Stomach smooth muscle (tissue), 2 donors: ENCODE measurements around the gene ABHD14A.

Source experiments
- H3K27ac ChIP-seq: one replicate; pipeline ENCODE4 v1.7.0; 2013; ENCODE audit warnings: mild to moderate bottlenecking, low read length, inconsistent platforms
- H3K27me3 ChIP-seq, 2 donors: one replicate each; pipeline ENCODE4 v1.7.0; 2013; ENCODE audit warnings: low read length in 2 of 2; ENCODE audit not compliant: insufficient read depth in 2 of 2, control insufficient read depth in 1 of 2
- H3K36me3 ChIP-seq, 2 donors: one replicate each; pipeline ENCODE4 v1.7.0; 2013; ENCODE audit warnings: low read length in 2 of 2; ENCODE audit not compliant: control insufficient read depth in 2 of 2, insufficient read depth in 2 of 2
- H3K4me1 ChIP-seq: one replicate; pipeline ENCODE4 v1.7.0; 2013; ENCODE audit warnings: low read length; ENCODE audit not compliant: control insufficient read depth, insufficient read depth
- H3K4me3 ChIP-seq, 2 donors: one replicate each; pipeline ENCODE4 v1.7.0; 2013; ENCODE audit warnings: low read length in 2 of 2
- H3K9ac ChIP-seq, 2 donors: one replicate each; pipeline ENCODE4 v1.7.0; 2013; ENCODE audit warnings: low read length in 2 of 2, mild to moderate bottlenecking in 1 of 2
- H3K9me3 ChIP-seq, 2 donors: one replicate each; pipeline ENCODE4 v1.7.0; 2013; ENCODE audit warnings: low read length in 2 of 2; ENCODE audit not compliant: control insufficient read depth in 2 of 2
- donor health status: healthy.
- donor health status: Pancreatic carcinoma.

ABHD14A gene

DNA sequence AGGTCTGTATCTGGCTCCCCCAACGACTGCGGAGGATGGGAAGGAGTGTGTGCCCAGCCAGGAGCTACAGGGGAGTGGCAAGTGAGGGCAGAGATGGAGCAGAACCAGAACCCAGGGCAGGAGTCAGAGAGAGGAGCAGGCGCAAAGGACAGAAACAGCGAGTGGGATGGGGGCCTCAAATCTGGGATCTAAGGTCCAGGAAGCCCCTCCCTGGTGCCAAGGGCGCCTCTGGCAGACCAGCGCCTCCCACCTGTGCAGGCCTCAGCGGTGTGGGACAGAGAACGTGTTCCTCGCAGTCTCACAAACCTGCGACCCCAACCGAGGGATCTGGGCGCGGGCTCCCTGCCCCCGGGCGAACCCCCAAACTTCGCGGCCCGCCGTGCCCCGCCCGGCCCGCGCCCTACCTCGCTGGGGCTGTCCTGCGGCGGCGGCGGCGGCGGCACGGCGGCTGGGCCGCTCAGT is 7.9 kb upstream of the ABHD14A start:
- Histone ChIP-seq H3K4me1 (peaks cover 37% of the 10 kb centered on the region), H3K27me3 (no peaks in the 10 kb centered on the region), H3K27ac (peak overlapping the region; percentile 76), H3K9me3 (no peaks in the 10 kb centered on the region), H3K9ac (peak overlapping the region; percentile 80 to 94), H3K36me3 (peaks cover 0 to 2% of the 10 kb centered on the region in 2 donors), H3K4me3 (peak overlapping the region; percentile 84 to 93)

DNA sequence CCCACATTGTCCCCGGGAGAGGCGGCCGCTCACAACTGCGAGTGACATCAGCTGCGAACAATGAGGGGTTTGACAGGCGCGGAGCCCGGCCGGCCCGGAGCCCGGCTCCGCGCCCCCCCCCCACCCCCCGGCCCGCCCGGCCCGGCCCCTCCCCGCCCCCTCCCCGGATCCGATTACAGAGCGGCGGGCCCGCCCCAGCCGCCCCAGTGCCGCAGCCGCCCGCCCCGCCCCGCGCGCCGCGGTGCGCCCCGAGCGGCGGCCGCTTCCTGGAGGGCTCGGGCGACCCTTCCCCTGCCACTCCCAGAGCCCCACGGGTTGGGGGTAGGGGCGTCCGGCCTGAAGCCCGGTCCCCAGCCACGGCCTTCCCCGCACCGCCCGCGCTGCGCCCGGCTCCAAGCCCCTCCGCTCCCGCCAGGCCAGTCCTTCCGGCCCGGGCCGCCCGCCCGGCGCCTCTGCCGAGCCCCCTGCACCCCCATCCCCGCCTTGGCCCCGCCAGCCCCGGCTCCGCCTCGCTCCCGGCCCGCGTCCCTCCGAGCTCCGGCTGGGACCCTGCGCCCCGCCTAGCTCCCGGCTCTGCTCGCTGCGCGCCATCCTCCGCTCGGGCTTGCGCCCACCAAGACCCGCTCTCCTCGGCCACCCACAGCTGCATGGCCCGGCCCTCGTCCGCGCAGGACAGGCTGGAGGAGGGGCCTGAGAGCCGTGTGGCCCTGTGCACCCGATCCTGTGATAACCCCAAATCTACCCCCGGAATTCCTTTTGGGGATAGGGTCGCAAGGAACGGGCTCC is 7.3 kb upstream of the ABHD14A start, which contains the start of gene PCBP4:
PCBP4 (minus strand) TSS at position 71 of the 786 bp plus-strand sequence. CDS start 6,214 bp downstream, outside the sequence.
- H3K27ac ChIP-seq: peak within 1 kb of the TSS; percentile 85
- H3K4me3 ChIP-seq: peak within 1 kb of the TSS; percentile 84 to 93
- peak within 1 kb of the TSS; percentile 80 to 94 for H3K9ac ChIP-seq
- no peaks in the 10 kb centered on the region for H3K9me3 ChIP-seq
- peaks cover 37% of the 10 kb centered on the region for H3K4me1 ChIP-seq
- H3K36me3 ChIP-seq: peaks cover 0 to 2% of the 10 kb centered on the region in 2 donors
- H3K27me3 ChIP-seq: no peaks in the 10 kb centered on the region

DNA sequence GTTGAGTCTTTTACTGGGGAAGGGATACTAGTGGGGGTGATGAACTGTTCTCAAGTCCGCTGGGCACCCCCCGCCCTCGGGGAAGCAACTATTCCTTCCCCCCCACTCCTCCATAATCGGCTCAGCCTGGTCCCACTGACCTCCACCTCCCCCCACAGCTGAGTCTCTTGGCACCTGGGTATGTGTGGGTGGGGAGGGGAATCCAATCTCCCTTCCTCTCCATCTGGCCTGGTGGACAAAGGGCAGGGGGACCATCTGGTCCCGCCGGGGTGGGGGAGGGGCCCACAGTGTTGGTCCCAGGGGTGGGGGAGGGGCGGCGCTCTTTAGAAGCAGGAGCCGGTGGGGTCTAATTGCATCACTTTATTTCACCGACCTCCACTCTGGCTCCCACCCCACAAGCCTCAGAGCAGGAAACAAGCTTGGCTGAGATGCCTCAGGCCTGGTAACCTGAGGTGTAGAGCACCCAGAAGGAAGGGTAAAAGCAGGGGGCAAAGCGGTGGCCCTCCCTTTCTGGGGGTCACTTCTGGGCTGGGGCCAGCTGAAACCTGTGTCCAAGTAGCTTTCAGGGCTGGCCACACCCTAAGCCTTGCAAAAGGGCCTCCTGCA is 6.6 kb upstream of the ABHD14A start:
- Histone ChIP-seq H3K27me3 (no peaks in the 10 kb centered on the region), H3K4me3 (peak overlapping the region; percentile 71 to 77), H3K9me3 (no peaks in the 10 kb centered on the region), H3K27ac (peak overlapping the region; percentile 85), H3K9ac (peak overlapping the region; percentile 71 to 76), H3K4me1 (peaks cover 37% of the 10 kb centered on the region), H3K36me3 (no peaks in the 10 kb centered on the region)

DNA sequence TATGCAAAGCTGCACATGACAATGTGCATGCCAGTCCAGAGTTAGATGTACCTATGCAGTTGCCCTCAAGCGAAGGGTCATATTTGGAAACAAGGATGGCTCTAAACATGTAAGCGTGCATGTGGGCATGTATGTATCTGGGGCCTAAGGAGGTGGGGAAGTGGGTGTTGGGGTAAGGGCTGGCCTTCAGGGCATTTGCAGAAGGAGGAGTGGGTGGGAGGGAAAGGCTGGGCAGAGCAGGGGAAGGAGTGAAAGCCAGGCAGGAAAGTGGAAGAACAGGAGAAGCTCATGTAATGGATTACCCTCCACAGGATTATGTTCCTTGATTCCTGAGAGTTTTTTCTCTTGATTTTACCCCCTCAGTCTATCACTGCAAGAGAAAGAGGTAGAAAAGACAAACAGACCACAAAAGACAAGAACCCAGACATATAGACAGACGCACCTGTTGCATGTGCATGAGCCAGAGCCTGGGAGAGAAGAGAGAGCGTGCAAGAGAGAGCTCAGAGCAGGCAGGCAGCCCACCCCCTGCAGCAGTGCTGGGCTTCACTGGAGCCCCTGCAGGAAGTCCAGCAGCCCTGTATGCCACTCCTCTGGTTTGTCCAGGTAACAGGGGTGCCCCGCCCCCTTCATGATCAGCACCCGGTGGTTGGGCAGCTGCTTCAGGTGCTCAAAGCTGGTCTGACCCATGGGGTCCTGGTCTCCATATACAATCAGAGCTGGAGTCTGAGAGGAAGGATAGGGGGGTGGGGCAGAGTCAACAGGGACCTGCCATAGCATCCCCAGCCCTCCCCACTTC is 5.8 kb upstream of the ABHD14A start:
- Histone ChIP-seq H3K27me3 (no peaks in the 10 kb centered on the region), H3K36me3 (no peaks in the 10 kb centered on the region), H3K27ac (peak overlapping the region; percentile 31), H3K4me1 (peaks cover 45% of the 10 kb centered on the region), H3K4me3 (no peak overlapping the region), H3K9me3 (no peaks in the 10 kb centered on the region), H3K9ac (no peak overlapping the region)

DNA sequence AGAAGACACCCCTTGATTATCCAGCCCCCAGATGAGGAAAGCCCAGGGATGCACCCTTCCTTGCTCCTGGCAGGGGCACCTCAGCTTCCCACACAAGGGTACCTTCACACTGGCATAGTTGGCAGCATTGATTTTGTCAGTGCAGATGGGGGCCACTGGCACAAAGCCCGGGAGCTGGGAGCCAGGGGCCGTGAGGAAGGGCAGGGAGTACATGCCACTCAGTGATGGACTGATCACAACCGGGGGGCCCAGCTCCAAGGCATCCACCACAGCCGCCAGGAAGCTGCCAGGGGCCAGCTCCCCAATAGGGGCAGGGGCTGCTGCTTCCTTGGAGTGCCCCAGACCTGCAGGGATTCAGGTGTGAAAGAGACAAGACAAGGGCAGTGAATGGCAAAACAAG is 5.0 kb upstream of the ABHD14A start:
- Histone ChIP-seq H3K4me3 (no peak overlapping the region), H3K36me3 (no peaks in the 10 kb centered on the region), H3K9me3 (no peaks in the 10 kb centered on the region), H3K27me3 (no peaks in the 10 kb centered on the region), H3K4me1 (peaks cover 52% of the 10 kb centered on the region), H3K9ac (no peak overlapping the region), H3K27ac (no peak overlapping the region)

DNA sequence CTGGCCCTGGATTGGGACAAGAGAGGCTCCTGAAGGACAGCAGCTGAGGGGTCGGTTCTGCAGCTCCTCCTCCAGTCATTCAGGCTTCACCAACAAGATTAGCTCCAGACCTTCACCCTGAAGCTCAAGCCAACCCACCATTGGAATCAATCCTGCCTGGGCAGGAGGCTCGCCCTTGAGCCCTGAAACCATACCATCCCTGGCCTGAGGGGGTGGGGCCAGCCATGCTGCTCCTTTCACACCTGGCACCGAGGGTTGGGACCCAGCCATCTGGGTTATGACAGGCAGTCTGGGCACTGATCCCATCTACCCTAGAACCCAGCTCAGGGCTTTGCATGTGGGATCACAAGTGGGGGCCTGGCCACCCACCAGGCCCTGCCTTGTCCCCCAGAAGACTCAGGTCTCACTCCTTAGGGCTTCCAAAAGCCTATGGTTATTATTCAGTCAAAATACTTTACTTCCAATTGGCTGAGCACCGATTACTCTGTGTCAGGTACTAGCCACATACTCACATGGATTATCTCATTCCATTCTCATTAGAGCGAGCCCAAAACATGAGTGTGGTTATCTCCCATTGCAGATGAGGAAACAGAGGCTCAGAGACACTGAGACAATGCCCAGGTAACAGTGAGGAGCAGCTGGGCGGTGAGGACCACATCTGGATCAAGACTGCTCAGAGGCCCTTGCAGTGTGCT is 4.1 kb upstream of the ABHD14A start:
- Histone ChIP-seq H3K4me1 (peaks cover 50% of the 10 kb centered on the region), H3K9ac (no peak overlapping the region), H3K27me3 (no peaks in the 10 kb centered on the region), H3K4me3 (no peak overlapping the region), H3K9me3 (no peaks in the 10 kb centered on the region), H3K27ac (no peak overlapping the region), H3K36me3 (no peaks in the 10 kb centered on the region)

DNA sequence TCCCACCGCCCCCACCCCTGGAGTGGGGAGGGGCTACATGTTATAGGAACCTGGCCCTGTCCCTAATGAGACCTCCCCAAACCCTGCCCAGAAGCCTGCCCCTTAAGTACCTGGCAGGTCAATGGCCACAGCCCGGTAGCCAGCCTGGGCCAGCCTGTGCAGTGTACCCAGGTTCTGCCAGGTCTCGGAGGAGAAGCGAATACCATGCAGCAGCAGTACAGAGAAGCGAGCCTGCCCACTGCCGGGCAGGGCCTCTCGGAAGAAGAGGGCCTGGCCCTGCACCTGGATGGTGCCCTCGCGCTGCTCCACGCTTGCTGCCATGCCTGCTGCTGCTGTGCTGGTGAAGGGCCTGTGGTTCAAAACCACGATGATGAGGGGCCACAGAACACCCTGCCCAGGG is 3.5 kb upstream of the ABHD14A start:
- H3K4me3 ChIP-seq: no peak overlapping the region
- no peak overlapping the region for H3K27ac ChIP-seq
- no peak overlapping the region for H3K9ac ChIP-seq
- H3K36me3 ChIP-seq: no peaks in the 10 kb centered on the region
- H3K4me1 ChIP-seq: peaks cover 48% of the 10 kb centered on the region
- H3K27me3 ChIP-seq: no peaks in the 10 kb centered on the region
- H3K9me3 ChIP-seq: no peaks in the 10 kb centered on the region

DNA sequence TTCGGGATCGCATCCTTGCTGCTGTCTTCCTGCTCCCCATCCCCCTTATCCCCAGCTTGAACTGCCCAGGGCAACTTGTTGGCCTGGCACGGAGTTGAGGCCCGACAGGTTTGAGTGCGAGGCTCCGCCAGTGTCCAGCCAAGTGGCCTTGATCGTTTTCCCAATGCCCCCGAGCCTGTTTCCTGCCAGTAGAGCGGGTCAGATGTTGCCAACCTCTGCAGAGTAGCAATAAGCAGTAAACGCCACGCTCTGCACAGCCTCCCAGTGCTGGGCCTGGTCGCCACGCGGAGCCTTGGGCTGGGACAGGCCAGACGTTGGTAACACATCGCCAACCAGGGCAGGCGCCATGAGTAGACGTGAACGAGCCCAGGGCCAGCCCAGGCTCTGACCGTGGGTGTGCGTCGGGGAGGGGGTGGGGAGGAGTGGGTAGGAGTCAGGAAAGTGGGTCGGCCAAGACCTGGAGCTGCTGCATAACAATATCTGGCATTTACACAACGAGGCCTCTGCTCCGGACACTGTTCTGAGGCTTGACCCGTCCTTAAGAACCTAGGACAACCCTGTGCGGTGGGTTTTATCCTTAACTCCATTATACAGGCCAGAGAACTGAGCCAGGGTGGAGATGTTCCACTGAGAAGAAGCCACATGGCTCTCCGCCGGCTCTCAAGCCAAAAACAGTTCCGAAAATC is 444 bp upstream of the ABHD14A start:
- no peaks in the 10 kb centered on the region for H3K9me3 ChIP-seq
- peaks cover 31% of the 10 kb centered on the region for H3K4me1 ChIP-seq
- peak overlapping the region; percentile 61 to 94 for H3K9ac ChIP-seq
- no peaks in the 10 kb centered on the region for H3K27me3 ChIP-seq
- no peaks in the 10 kb centered on the region for H3K36me3 ChIP-seq
- peak overlapping the region; percentile 46 to 93 for H3K4me3 ChIP-seq
- peak overlapping the region; percentile 94 for H3K27ac ChIP-seq

DNA sequence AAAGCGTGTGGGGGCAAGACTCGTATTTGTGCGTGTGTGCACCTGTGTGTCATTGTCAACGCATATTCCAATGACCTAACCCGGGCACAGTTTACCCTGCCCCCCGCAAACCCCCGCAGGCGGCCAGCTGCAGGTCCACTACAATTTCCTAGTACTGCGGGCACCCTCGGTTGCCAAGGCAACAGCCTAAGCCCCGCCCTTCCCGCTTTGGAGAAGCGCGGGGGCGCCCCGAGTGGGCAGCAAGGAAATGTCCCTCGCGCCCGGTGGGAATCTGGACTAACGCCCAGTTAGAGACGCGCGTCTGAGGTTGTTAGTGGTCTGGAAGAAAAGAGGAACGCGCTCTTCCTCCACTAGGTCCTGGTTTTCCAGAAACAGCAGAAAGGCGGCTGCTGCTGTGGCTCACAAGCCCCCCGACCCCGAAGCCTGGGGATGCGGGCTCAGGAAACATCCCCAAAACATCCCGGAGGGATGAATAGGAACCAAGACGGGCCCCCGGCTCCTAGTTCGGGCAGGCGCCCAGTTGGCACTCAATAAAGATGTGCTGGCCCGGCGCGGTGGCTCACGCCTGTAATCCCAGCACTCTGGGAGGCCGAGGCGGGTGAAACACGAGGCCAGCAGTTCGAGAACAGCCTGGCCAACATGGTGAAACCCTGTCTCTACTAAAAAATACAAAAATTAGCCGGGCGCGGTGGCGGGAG is 1.1 kb downstream of the ABHD14A start:
- no peaks in the 10 kb centered on the region for H3K9me3 ChIP-seq
- peak overlapping the region; percentile 46 to 93 for H3K4me3 ChIP-seq
- no peaks in the 10 kb centered on the region for H3K36me3 ChIP-seq
- H3K27me3 ChIP-seq: no peaks in the 10 kb centered on the region
- peaks cover 32% of the 10 kb centered on the region for H3K4me1 ChIP-seq
- H3K27ac ChIP-seq: peak overlapping the region; percentile 94
- H3K9ac ChIP-seq: peak overlapping the region in 1 of 2 donors; percentile 94
